Fibroblast of gingiva (primary cell): Measurements from ENCODE around the gene CACNA1H.

Experiments used
- DNase-seq: peaks from one replicate; pipeline ENCODE4 v3.0.0-alpha.2; 2011; ENCODE audit warnings: low read depth

CACNA1H gene

GRCh38 chr16:1158456-1159324 is 5.8 kb downstream of the CACNA1H start:
- DNase-seq, result no peak

GRCh38 chr16:1159325-1159972 is 6.5 kb downstream of the CACNA1H start:
- DNase-seq, result no peak

- no peak for DNase-seq
Measured at GRCh38 chr16:1159973-1160772, 7.3 kb downstream of the CACNA1H start.

GRCh38 chr16:1160773-1161348 is 8.0 kb downstream of the CACNA1H start:
- DNase-seq, result no peak

- DNase-seq, result no peak
Measured at GRCh38 chr16:1162701-1163566, 10.0 kb downstream of the CACNA1H start.

GRCh38 chr16:1163567-1164055 is 10.7 kb downstream of the CACNA1H start:
- DNase-seq, result no peak

GRCh38 chr16:1164382-1164781 is 11.5 kb downstream of the CACNA1H start:
- no peak for DNase-seq

GRCh38 chr16:1164975-1165374 is 12.1 kb downstream of the CACNA1H start:
- no peak for DNase-seq

- no peak for DNase-seq
Measured at GRCh38 chr16:1165511-1165910, 12.6 kb downstream of the CACNA1H start.

- no peak for DNase-seq
Measured at GRCh38 chr16:1167276-1168107, 14.6 kb downstream of the CACNA1H start.

- no peak for DNase-seq
Measured at GRCh38 chr16:1168837-1169236, 15.9 kb downstream of the CACNA1H start.

GRCh38 chr16:1169285-1170075 is 16.6 kb downstream of the CACNA1H start:
- DNase-seq, result no peak

- DNase-seq, result no peak
Measured at GRCh38 chr16:1170076-1170418, 17.1 kb downstream of the CACNA1H start.

GRCh38 chr16:1171001-1171400 is 18.1 kb downstream of the CACNA1H start:
- no peak for DNase-seq

- DNase-seq, result no peak
Measured at GRCh38 chr16:1171854-1172428, 19.0 kb downstream of the CACNA1H start.

- DNase-seq, result no peak
Measured at GRCh38 chr16:1172651-1173050, 19.7 kb downstream of the CACNA1H start.

- DNase-seq, result no peak
Measured at GRCh38 chr16:1173788-1174451, 21.0 kb downstream of the CACNA1H start.
